GM18909 (cell line): ENCODE results near the gene CRKL.
"Not testable (repeated sequence)": the region's sequence is repeated elsewhere in the genome, so short reads cannot be mapped to it uniquely, and the experiment has no call there.

Experiments used
- ATAC-seq: cut with Tn5 transposase; IDR thresholded peaks from one replicate; pipeline ENCODE4 v1.9.1; 2021; ENCODE audit warnings: mild to moderate bottlenecking; ENCODE audit not compliant: unreplicated experiment, poor library complexity

Gene CRKL

GRCh38 chr22:20930435-20930834 lies 13.2 kb downstream of the CRKL start:
- not testable (repeated sequence) for ATAC-seq

GRCh38 chr22:20931126-20931654 lies 14.0 kb downstream of the CRKL start:
- ATAC-seq: no peak

- ATAC-seq: no peak
Measured at GRCh38 chr22:20933910-20934309, 16.7 kb downstream of the CRKL start.

- not testable (repeated sequence) for ATAC-seq
Measured at GRCh38 chr22:20935049-20935448, 17.8 kb downstream of the CRKL start.

GRCh38 chr22:20935780-20936539 lies 18.8 kb downstream of the CRKL start:
- ATAC-seq: not testable (repeated sequence)

- no peak for ATAC-seq
Measured at GRCh38 chr22:20937031-20937793, 20.0 kb downstream of the CRKL start.

GRCh38 chr22:20937794-20938671 lies 20.8 kb downstream of the CRKL start:
- ATAC-seq: no peak

GRCh38 chr22:20939457-20940185 lies 22.4 kb downstream of the CRKL start:
- ATAC-seq: not testable (repeated sequence)

- ATAC-seq: no peak
Measured at GRCh38 chr22:20940186-20940651, 23.0 kb downstream of the CRKL start.

- ATAC-seq: no peak
Measured at GRCh38 chr22:20940904-20941385, 23.7 kb downstream of the CRKL start.

GRCh38 chr22:20942203-20942902 lies 25.1 kb downstream of the CRKL start:
- ATAC-seq: not testable (repeated sequence)

GRCh38 chr22:20943104-20943933 lies 26.1 kb downstream of the CRKL start:
- ATAC-seq: no peak

GRCh38 chr22:20944042-20944441 lies 26.8 kb downstream of the CRKL start:
- ATAC-seq: no peak

- no peak for ATAC-seq
Measured at GRCh38 chr22:20945578-20945934, 28.3 kb downstream of the CRKL start.

GRCh38 chr22:20946080-20946986 lies 29.1 kb downstream of the CRKL start:
- ATAC-seq: no peak

- ATAC-seq: no peak
Measured at GRCh38 chr22:20946991-20947390, 29.8 kb downstream of the CRKL start.

- ATAC-seq: no peak
Measured at GRCh38 chr22:20948450-20948849, 31.2 kb downstream of the CRKL start.
